Psoas muscle (tissue), 8 donors: Measurements from ENCODE around the gene ZC3H11A. TPM values are rescaled to one million over a fixed set of nuclear protein-coding genes. Genes with fewer than 3 reads are reported as not detected.

Experiments
- ATAC-seq, 4 donors: fragments of 200-7000 bp; cut with Tn5 transposase; one replicate each; pipeline ENCODE4 v1.9.1; 2020; ENCODE audit warnings: moderate library complexity in 3 of 4, mild to moderate bottlenecking in 2 of 4
- DNase-seq, 2 donors: peaks; one replicate each; pipeline ENCODE4 v3.0.0-alpha.2; 2020
- H3K27ac ChIP-seq: fragments of 200-600 bp; one replicate; pipeline ENCODE4 v1.8.0; 2022
- H3K27me3 ChIP-seq, 3 donors: fragments of 200-600 bp in 1 of 3; one replicate each; pipeline versions ENCODE4 v1.6.1 to v1.8.0; 2013 to 2022; ENCODE audit warnings: low read length in 2 of 3, mild to moderate bottlenecking in 2 of 3, moderate library complexity in 1 of 3; ENCODE audit not compliant: insufficient read depth in 3 of 3
- H3K36me3 ChIP-seq, 2 donors: fragments of 200-600 bp in 1 of 2; one replicate each; pipeline versions ENCODE4 v1.6.1 to v1.8.0; 2013 to 2022; ENCODE audit warnings: low read depth in 1 of 2, mild to moderate bottlenecking in 1 of 2, moderate library complexity in 1 of 2; ENCODE audit not compliant: insufficient read depth in 1 of 2
- H3K4me1 ChIP-seq: fragments of 200-600 bp; one replicate; pipeline ENCODE4 v1.8.0; 2022
- H3K4me3 ChIP-seq: fragments of 200-600 bp; one replicate; pipeline ENCODE4 v1.8.0; 2022; ENCODE audit warnings: mild to moderate bottlenecking
- H3K9me3 ChIP-seq: fragments of 200-600 bp; one replicate; pipeline ENCODE4 v1.8.0; 2022
- WGBS, 3 donors: extraction: QIAGEN DNeasy Blood & Tissue Kit; methylation state at CpG; one replicate each; pipeline versions ENCODE4 v1.1.6 to v1.1.7; 2013; 5-methylcytosine and 5-hydroxymethylcytosine counted together
- intact Hi-C, 2 donors: fragments of 100-400 bp; cut with DNase I; formaldehyde crosslinking; loops; one replicate each; pipeline versions ENCODE4 v1.11.0 to v1.14.2; 2022
- polyA plus RNA-seq, 3 donors: library from polyadenylated mRNA; stranded (reverse); fragments of 200-250 nt; gene quantifications; one replicate each; pipeline ENCODE4 v1.2.3, GENCODE V29; 2013
- total RNA-seq, 4 donors: library from RNA; stranded (reverse); fragmentation: NEBNext Ultra II Directional in 2 of 4; extraction: Animal tissue kit (Norgen Biotek cat#: 25700) in 2 of 4; gene quantifications; one replicate each; pipeline versions ENCODE4 v1.2.1 to v1.2.4, GENCODE V29; 2021 to 2023
- TF ChIP-seq, protein P1 (sequence below): fragments of 200-600 bp; IDR thresholded peaks from one replicate; pipeline ENCODE4 v1.8.0; 2022; ENCODE audit warnings: antibody characterized with exemption
- donor health status: healthy with polysubstance abuse.
- donor health status: DM: no; HTN: no; CAD: no; lungs with moderate emphysema.
- donor health status: Bipolar disorder and iron deficiency.
- donor health status: healthy.
- donor health status: DM: yes; HTN: yes; CAD: no.
- donor health status: DM: no; HTN: no; CAD: no.
- donor health status: DM: no; HTN: no; CAD: no.
- donor health status: DM: yes; HTN: yes; CAD: no.

The ZC3H11A gene
- total and polyA plus RNA-seq, 7 donors: 33.5 to 79.9 (median 48.5) TPM

DNA sequence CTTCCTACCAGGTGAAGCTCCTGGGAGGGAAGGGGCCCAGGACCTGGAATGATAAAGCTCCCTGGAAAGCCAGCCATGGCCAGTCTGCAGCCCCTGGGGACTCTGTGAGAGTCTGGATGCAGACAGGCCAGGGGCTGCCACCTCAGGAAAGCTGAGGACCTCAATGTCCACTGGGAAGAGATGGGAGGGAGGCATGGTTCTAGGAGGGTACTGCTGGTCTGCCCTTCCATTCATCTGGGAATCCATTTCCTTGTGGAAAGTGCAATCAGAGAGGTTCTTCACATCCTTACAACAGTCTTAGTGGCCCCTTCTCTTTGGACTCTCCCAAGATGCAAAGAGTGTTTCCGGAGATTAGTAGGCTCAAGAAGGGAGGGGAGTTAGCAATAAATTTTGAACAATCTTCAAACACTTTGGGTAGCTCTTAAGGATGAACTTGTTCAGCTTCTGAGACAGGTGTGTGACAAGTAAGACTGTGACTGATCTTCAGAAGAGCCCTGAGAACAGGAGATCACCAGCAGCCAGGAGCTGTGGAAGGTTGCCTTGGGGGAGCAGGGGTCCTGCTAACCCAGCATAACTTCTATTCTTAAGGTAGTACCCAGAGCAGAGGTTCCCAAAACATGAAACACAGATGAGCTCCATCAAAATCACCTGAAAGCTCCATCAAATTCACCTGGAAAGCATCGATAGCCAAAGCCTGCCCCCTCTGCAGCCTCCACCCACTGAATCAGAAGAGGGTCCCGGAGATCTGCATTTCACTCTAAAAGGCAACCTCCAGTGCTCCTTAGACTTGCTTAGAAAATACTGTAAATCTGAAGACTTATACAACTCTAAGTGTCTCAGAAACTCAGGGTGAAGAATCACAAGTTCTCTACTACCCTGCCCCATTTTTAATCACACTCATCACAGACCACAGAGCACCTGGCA lies 31.1 kb upstream of the ZC3H11A start:
- Histone ChIP-seq H3K9me3 (no peaks in the 10 kb centered on the region), H3K27me3 (no peaks in the 10 kb centered on the region), H3K4me1 (peaks cover 8% of the 10 kb centered on the region), H3K4me3 (no peak overlapping the region), H3K27ac (no peak overlapping the region), H3K36me3 (no peaks in the 10 kb centered on the region)
- intact Hi-C loops: no loop called here
- ATAC-seq: no peak
- TF ChIP-seq, protein P1, sequence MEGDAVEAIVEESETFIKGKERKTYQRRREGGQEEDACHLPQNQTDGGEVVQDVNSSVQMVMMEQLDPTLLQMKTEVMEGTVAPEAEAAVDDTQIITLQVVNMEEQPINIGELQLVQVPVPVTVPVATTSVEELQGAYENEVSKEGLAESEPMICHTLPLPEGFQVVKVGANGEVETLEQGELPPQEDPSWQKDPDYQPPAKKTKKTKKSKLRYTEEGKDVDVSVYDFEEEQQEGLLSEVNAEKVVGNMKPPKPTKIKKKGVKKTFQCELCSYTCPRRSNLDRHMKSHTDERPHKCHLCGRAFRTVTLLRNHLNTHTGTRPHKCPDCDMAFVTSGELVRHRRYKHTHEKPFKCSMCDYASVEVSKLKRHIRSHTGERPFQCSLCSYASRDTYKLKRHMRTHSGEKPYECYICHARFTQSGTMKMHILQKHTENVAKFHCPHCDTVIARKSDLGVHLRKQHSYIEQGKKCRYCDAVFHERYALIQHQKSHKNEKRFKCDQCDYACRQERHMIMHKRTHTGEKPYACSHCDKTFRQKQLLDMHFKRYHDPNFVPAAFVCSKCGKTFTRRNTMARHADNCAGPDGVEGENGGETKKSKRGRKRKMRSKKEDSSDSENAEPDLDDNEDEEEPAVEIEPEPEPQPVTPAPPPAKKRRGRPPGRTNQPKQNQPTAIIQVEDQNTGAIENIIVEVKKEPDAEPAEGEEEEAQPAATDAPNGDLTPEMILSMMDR: no peak
- no peak for DNase-seq
- WGBS, 3 donors: 68 to 88% (median 84%) methylated on average over 3 of the region's 3 CpGs

GRCh38 chr1:203765029-203765837 lies 30.2 kb upstream of the ZC3H11A start, which contains the start of gene LAX1:
Gene LAX1, plus strand, starts transcription at chr1:203765183. Its CDS starts 383 bp downstream, at chr1:203765566.
- no peaks in the 10 kb centered on the region for H3K36me3 ChIP-seq
- WGBS, 3 donors: 69 to 73% (median 72%) methylated on average over 16 of the region's 16 CpGs
- TF ChIP-seq, protein P1: no peak
- intact Hi-C loops: no loop called here
- no peak within 1 kb of the TSS for H3K4me3 ChIP-seq
- no peaks in the 10 kb centered on the region for H3K9me3 ChIP-seq
- DNase-seq (no peak), ATAC-seq (no peak)
- H3K27me3 ChIP-seq: no peaks in the 10 kb centered on the region
- no peak within 1 kb of the TSS for H3K27ac ChIP-seq
- peaks cover 12% of the 10 kb centered on the region for H3K4me1 ChIP-seq

GRCh38 chr1:203768256-203768655 lies 27.2 kb upstream of the ZC3H11A start:
- WGBS, 3 donors: 59 to 74% (median 60%) methylated on average over 6 of the region's 6 CpGs
- Histone ChIP-seq H3K4me1 (peaks cover 20% of the 10 kb centered on the region), H3K36me3 (no peaks in the 10 kb centered on the region), H3K4me3 (no peak overlapping the region), H3K27me3 (no peaks in the 10 kb centered on the region), H3K9me3 (no peaks in the 10 kb centered on the region), H3K27ac (no peak overlapping the region)
- DNase-seq (no peak), ATAC-seq (peak in 1 of 4 donors; percentile 24)
- TF ChIP-seq, protein P1: no peak
- intact Hi-C loops: loop anchor here in 1 of 2 donors (1.0 kb wide), 1 partner anchor 33 kb away; no protein-coding TSS in a partner anchor

DNA sequence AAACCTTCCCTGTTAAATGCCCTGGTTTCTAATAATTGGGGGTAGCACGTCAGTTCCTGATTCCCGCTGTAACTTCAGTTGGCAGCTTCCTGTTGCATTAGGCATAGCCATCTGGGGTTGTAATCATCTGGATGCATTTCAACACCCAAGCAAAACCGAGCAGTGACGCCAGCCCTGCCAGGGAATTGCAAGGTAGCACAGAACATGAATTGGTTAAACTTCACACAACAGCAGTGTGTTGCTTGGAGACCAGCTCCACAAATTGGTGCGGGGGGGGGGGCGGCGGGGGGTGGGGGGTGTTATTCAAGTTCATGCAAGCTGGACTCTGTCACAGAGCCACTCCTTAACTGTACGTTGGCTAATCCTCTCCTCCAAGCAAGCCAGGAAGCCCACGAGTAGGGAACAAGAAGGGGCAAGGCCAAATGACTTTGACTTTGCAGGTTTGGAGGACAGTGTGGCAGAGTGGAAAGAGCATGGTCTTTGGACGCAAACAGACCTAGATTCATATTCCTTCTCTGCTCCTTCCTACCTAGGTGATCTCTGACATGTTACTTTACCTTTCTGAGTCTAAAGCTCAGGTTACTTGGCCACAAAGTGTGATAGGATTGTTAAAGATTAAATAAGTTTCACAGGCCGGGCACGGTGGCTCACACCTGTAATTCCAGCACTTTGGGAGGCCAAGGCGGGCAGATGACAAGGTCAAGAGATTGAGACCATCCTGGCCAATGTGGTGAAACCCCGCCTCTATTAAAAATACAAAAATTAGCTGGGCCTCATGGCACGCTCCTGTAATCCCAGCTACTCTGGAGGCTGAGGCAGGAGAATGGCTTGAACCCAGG lies 25.7 kb upstream of the ZC3H11A start:
- TF ChIP-seq, protein P1: no peak
- DNase-seq: peak; percentile 75 to 88
- Histone ChIP-seq H3K4me1 (peaks cover 20% of the 10 kb centered on the region), H3K4me3 (peak overlapping the region; percentile 56), H3K9me3 (no peaks in the 10 kb centered on the region), H3K27ac (peak overlapping the region; percentile 64), H3K36me3 (no peaks in the 10 kb centered on the region), H3K27me3 (no peaks in the 10 kb centered on the region)
- WGBS, 3 donors: 25 to 31% (median 29%) methylated on average over 15 of the region's 15 CpGs
- peak; percentile 78 to 85 (median 82) for ATAC-seq
- intact Hi-C loops: loop anchor here (10.0 kb wide), 1 partner anchor 265 kb away; no protein-coding TSS in a partner anchor
